WERI-Rb-1 (cell line): ENCODE measurements around the gene TMEM40.
"Not testable (repeated sequence)": the region's sequence is repeated elsewhere in the genome, so short reads cannot be mapped to it uniquely, and the experiment has no call there.

ENCODE experiments used
- DNase-seq: peaks from one replicate; pipeline ENCODE4 v3.0.0-alpha.2; 2020
- H3K27ac ChIP-seq: fragments of 250-450 bp; sonication (Bioruptor Pico); 2 replicates; pipeline ENCODE4 v1.5.1; 2020; ENCODE audit warnings: mild to moderate bottlenecking, moderate library complexity
- H3K27me3 ChIP-seq: fragments of 250-450 bp; sonication (Bioruptor Pico); 2 replicates; pipeline ENCODE4 v1.5.1; 2021; ENCODE audit warnings: mild to moderate bottlenecking, low read depth, moderate library complexity; ENCODE audit not compliant: insufficient read depth, severe bottlenecking
- H3K36me3 ChIP-seq: fragments of 250-450 bp; sonication (Bioruptor Pico); 2 replicates; pipeline ENCODE4 v1.5.1; 2020; ENCODE audit warnings: mild to moderate bottlenecking, moderate library complexity
- H3K4me3 ChIP-seq: 2 replicates; pipeline ENCODE4 v1.5.1; 2011; ENCODE audit warnings: low read depth, mild to moderate bottlenecking, control low read depth, low read length
- H3K9me3 ChIP-seq: fragments of 250-450 bp; sonication (Bioruptor Pico); 2 replicates; pipeline ENCODE4 v1.5.1; 2021; ENCODE audit warnings: mild to moderate bottlenecking, moderate library complexity; ENCODE audit not compliant: severe bottlenecking
- CTCF ChIP-seq: IDR thresholded peaks from 2 replicates; pipeline ENCODE4 v1.5.1; 2011; ENCODE audit warnings: low read depth, mild to moderate bottlenecking, control low read depth, inconsistent platforms, low read length

Gene TMEM40

GRCh38 chr3:12725436-12725835 lies 33.6 kb downstream of the TMEM40 start:
- Histone ChIP-seq H3K27me3 (no peaks in the 10 kb centered on the region), H3K36me3 (no peaks in the 10 kb centered on the region), H3K9me3 (no peaks in the 10 kb centered on the region), H3K4me3 (no peak overlapping the region), H3K27ac (no peak overlapping the region)
- DNase-seq = no peak
- TF ChIP-seq CTCF = no peak

GRCh38 chr3:12724794-12725193 lies 34.3 kb downstream of the TMEM40 start:
- H3K9me3 ChIP-seq = no peaks in the 10 kb centered on the region

GRCh38 chr3:12723362-12723761 lies 35.7 kb downstream of the TMEM40 start:
- not testable (repeated sequence) for H3K27ac ChIP-seq, DNase-seq, H3K4me3 ChIP-seq, H3K27me3 ChIP-seq, H3K36me3 ChIP-seq, H3K9me3 ChIP-seq

More at GRCh38 chr3:12724794-12725193, 34.3 kb downstream of the TMEM40 start:
- Histone ChIP-seq H3K4me3 (no peak overlapping the region), H3K27ac (no peak overlapping the region), H3K27me3 (no peaks in the 10 kb centered on the region), H3K36me3 (no peaks in the 10 kb centered on the region)
- TF ChIP-seq CTCF = no peak
- DNase-seq = no peak

GRCh38 chr3:12722226-12722625 lies 36.8 kb downstream of the TMEM40 start:
- H3K27ac ChIP-seq = no peak overlapping the region
- no peak overlapping the region for H3K4me3 ChIP-seq
- H3K9me3 ChIP-seq = no peaks in the 10 kb centered on the region
- no peaks in the 10 kb centered on the region for H3K36me3 ChIP-seq
- no peaks in the 10 kb centered on the region for H3K27me3 ChIP-seq
- DNase-seq = no peak
- no peak for TF ChIP-seq CTCF

- no peaks in the 10 kb centered on the region for H3K27me3 ChIP-seq
- H3K27ac ChIP-seq = no peak overlapping the region
- peak; percentile 71 for DNase-seq
- H3K36me3 ChIP-seq = no peaks in the 10 kb centered on the region
- TF ChIP-seq CTCF = peak; percentile 81
- peak overlapping the region; percentile 27; the same call in 1 of the 2 replicates for H3K4me3 ChIP-seq
- no peaks in the 10 kb centered on the region for H3K9me3 ChIP-seq
Measured at GRCh38 chr3:12719984-12720898, 38.8 kb downstream of the TMEM40 start.

- Histone ChIP-seq H3K27me3 (no peaks in the 10 kb centered on the region), H3K36me3 (no peaks in the 10 kb centered on the region), H3K27ac (no peak overlapping the region), H3K4me3 (peak overlapping the region; percentile 27; the same call in 1 of the 2 replicates), H3K9me3 (no peaks in the 10 kb centered on the region)
- DNase-seq = no peak
- no peak for TF ChIP-seq CTCF
Measured at GRCh38 chr3:12719541-12719940, 39.5 kb downstream of the TMEM40 start.
